A549 (cell line): Measurements from ENCODE around the gene TSEN34.

ENCODE experiments used
- MAX ChIP-seq: IDR thresholded peaks from 2 replicates; pipeline ENCODE4 v1.6.1; 2012
- RFX5 ChIP-seq: fragments of 450-650 bp; IDR thresholded peaks from 2 replicates; pipeline ENCODE4 v1.7.1; 2014; ENCODE audit warnings: antibody characterized with exemption, mild to moderate bottlenecking, moderate library complexity
- ZC3H11A ChIP-seq: fragments of 450-650 bp; IDR thresholded peaks from 2 replicates; pipeline ENCODE4 v1.6.1; 2014; ENCODE audit warnings: antibody characterized with exemption, mild to moderate bottlenecking
- TF ChIP-seq, protein P1 (sequence below): fragments of >200 bp; sonication (Bioruptor Twin); formaldehyde crosslinking; IDR thresholded peaks from 3 replicates; pipeline ENCODE4 v1.5.1; 2016
- TF ChIP-seq, protein P2 (sequence below): fragments of >200 bp; sonication (Bioruptor Twin); formaldehyde crosslinking; IDR thresholded peaks from 3 replicates; pipeline ENCODE4 v1.6.1; 2016

DNA sequence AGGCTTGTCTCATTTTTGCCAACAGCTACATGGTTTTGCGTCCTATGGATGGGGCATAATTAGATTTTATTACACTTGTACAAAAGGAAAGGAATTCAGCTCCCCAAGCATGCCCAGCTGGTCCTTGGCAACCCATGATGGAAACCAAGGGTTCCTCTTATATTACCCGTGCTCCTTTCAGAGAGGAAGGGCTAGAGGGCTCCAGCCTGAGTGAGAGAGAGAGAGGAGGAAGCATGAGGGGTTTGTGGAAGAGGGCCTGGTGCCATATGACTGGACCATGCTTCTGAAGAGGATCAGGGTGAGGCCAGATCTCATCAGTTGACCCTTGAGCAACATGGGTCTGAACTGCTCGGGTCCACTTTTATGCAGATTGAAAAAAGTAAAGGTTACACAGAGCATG is 6.0 kb downstream of the TSEN34 start:
- no peak for TF ChIP-seq ZC3H11A
- TF ChIP-seq MAX, result no peak
- TF ChIP-seq, protein P1, sequence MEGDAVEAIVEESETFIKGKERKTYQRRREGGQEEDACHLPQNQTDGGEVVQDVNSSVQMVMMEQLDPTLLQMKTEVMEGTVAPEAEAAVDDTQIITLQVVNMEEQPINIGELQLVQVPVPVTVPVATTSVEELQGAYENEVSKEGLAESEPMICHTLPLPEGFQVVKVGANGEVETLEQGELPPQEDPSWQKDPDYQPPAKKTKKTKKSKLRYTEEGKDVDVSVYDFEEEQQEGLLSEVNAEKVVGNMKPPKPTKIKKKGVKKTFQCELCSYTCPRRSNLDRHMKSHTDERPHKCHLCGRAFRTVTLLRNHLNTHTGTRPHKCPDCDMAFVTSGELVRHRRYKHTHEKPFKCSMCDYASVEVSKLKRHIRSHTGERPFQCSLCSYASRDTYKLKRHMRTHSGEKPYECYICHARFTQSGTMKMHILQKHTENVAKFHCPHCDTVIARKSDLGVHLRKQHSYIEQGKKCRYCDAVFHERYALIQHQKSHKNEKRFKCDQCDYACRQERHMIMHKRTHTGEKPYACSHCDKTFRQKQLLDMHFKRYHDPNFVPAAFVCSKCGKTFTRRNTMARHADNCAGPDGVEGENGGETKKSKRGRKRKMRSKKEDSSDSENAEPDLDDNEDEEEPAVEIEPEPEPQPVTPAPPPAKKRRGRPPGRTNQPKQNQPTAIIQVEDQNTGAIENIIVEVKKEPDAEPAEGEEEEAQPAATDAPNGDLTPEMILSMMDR, result no peak
- TF ChIP-seq, protein P2, sequence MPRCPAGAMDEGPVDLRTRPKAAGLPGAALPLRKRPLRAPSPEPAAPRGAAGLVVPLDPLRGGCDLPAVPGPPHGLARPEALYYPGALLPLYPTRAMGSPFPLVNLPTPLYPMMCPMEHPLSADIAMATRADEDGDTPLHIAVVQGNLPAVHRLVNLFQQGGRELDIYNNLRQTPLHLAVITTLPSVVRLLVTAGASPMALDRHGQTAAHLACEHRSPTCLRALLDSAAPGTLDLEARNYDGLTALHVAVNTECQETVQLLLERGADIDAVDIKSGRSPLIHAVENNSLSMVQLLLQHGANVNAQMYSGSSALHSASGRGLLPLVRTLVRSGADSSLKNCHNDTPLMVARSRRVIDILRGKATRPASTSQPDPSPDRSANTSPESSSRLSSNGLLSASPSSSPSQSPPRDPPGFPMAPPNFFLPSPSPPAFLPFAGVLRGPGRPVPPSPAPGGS, result no peak
- no peak for TF ChIP-seq RFX5
